GM19023 (cell line): ENCODE measurements around the gene SLX1B.
"Not testable (repeated sequence)": the region's sequence is repeated elsewhere in the genome, so short reads cannot be mapped to it uniquely, and the experiment has no call there.

Experiments
- ATAC-seq: cut with Tn5 transposase; IDR thresholded peaks from one replicate; pipeline ENCODE4 v1.9.1; 2021; ENCODE audit warnings: mild to moderate bottlenecking, moderate library complexity; ENCODE audit not compliant: unreplicated experiment

Gene SLX1B

DNA sequence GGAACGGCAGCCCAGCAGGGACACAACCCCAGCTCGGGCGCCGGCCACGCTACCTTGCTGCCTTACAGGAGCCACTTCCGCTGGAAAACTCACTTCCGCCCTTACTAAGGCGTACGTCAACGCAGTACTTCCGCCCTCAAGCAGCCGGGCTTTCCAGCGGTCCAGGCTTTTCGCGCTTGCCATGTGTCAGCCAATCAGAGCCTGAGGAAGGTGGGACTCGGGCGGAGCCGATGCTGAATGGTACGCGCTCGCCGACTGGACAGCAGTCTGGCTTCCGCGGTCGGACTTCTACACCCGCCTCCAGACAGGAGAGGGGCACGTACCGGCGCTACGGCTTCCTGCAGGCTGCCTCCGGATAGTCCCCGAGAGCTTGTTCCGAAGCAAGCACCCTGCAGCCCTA is at the start of gene SLX1B, which contains the start of gene BOLA2:
SLX1B (plus strand) TSS at position 265 of the 400 bp plus-strand sequence.
BOLA2 (minus strand) TSS at position 83 of the 400 bp plus-strand sequence. CDS start 98 bp downstream, outside the sequence.
- peak; percentile 90 for ATAC-seq

DNA sequence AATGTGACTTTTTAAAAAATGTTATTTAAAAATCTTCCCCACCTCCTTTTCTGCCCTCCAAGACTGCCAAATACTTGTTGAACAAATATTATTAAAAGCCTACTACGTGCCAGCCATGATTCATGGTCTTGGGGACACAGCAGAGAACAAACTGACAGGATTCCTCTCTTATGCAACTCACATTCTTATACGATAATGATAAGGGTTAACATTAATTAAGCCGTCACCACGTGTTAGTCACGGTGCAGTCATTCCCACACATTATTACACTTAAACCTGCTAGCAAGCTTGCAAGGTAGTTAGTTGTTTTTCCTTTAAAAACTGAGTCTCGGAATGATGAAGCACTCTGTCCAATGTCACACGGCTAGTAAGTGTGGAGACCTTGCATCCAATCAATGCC is 49.1 kb upstream of the SLX1B start:
- not testable (repeated sequence) for ATAC-seq

DNA sequence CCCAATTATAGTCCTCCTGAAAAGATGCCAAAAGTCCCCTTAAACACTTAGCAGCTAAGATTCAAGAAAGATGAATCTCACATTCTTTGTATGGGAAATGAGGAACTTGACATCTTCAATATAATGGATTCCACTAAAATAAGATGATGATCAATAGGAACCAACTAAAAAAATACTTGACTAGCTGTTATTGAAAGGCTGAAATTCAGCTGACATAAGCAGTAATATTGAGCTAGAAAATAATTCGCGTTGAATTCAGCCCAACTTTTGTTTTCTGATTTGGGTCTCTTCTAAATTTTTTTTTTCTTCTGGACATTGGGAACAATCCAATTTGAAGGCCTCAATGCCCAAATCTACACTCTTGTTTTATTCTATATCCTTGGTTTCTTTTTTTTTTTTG is 30.7 kb upstream of the SLX1B start:
- ATAC-seq = not testable (repeated sequence)

DNA sequence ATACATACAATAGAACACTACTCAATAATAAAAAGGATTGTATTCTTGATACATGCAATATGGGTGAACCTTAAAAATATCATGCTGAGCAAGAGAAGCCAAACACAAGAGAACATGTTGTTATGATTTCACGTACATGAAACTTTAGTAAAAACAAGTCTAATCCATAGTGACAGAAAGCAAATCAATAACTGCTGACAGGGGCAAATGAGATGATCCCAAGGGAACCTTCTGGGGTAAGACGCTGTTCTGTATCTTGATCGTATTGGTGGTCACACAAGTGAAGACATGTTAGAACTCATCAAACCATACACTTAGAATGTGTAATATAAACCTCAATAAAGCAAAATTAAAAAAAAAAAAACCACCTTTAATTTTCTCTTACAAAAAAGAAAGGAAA is 28.9 kb upstream of the SLX1B start:
- ATAC-seq = not testable (repeated sequence)

DNA sequence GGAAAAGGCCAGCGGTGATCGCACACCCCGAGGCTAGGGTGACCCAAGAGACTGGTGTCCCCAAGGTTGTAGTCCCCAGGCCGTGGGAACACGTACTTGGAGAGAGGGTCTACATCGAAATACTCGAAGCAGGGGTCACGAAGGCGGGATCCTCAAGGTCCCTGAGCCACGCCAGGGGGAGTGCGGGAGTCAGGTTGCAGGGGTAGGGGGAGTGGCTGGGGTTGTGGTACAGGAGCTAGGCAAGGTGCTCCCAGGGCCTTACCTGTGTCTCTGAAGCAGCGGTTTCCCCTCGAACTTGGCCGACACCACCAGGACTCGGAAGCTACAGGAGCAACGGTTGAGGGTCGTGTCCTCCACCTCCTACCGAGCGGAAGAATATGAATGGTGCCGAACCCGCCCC is 579 bp upstream of the SLX1B start:
- peak; percentile 9 for ATAC-seq

DNA sequence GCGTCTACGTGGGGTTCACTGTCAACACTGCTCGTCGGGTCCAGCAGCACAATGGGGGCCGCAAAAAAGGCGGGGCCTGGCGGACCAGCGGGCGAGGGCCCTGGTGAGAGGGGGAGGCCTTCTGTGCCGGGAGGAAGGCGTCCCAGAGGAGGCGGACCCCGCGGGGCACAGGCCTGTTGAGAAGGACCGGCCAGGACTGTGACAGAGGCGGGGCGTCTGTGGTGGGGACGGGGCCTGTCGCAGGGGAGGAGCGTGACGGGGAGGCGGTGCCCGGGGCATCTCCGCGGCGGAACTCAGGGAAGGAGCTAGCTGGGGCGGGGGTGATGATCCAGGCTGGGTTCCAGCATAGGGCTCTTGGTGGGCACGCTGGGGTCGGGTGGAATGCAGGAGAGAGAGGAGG is 495 bp downstream of the SLX1B start:
- peak; percentile 67 for ATAC-seq

DNA sequence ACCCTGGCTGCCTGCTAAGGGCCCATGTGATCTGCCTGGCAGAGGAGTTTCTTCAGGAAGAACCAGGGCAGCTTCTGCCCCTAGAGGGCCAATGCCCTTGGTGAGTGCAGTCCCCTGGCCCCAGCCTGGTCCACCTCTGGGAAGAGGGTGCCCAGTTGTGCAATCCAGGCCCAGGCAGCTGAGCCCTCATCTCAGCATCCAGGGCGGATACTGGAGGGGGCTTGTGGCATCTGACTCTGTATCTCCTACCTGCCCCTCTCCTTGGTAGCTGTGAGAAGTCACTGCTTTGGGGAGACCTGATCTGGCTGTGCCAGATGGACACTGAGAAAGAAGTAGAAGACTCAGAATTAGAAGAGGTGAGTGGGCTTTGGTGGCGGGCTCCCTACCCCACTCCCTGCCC is 3.3 kb downstream of the SLX1B start:
- ATAC-seq = not testable (repeated sequence)

DNA sequence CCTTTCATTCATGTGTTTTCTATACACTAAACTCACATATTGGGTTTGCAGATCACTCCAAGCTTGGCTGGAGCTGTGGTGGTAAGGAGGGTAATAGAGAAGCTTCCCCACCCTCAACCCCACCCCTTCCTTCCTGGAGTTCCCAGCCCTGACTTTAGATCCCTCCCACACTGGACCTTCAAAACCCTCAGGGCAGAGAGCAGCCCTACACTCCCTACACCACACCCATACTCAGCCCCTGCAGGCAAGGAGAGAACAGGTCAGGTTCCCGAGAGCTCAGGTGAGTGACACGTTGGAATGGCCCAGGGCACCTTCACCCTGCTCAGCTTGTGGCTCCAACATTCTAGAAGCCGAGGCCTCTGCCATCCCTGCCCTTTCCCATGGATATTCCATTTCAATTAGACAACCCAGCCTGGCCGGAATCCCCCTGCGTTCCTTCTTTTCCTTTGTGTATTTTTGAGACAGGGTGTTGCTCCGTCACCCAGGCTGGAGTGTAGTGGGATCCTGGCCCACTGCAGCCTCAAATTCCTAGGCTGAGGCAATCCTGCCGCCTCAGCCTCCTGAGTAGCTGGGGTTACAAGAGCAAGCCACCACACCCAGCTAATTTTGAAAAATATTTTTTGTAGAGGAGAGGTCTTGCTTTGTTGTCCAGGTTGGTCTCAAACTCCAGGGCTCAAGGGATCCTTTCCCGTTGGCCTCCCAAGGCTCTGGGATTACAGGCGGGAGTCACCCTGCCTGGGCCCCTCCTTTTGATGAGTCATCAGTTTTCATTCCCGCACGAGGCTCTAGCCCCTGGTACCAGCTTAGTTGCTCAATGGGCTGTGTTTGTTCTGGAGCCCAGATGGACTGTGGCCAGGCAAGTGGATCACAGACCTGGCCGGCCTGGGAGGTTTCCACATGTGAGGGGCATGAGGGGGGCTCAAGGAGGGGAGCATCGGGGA is 5.6 kb downstream of the SLX1B start, which contains the start of gene SULT1A4:
SULT1A4 (plus strand) TSS at position 208 of the 941 bp plus-strand sequence. CDS start 1,473 bp downstream, outside the sequence.
- not testable (repeated sequence) for ATAC-seq

DNA sequence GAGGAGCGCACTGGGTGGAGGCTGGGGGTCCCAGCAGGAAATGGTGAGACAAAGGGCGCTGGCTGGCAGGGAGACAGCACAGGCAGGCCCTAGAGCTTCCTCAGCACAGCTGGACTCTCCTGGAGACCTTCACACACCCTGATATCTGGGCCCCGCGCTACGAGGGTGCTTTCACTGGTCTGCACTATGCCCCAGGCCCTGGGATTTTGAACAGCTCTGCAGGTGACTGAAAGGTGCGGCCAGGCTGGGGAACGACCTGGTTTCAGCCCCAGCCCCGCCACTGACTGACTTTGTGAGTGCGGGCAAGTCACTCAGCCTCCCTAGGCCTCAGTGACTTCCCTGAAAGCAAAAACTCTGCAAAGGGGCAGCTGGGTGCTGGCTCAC is 6.3 kb downstream of the SLX1B start:
- ATAC-seq = not testable (repeated sequence)

DNA sequence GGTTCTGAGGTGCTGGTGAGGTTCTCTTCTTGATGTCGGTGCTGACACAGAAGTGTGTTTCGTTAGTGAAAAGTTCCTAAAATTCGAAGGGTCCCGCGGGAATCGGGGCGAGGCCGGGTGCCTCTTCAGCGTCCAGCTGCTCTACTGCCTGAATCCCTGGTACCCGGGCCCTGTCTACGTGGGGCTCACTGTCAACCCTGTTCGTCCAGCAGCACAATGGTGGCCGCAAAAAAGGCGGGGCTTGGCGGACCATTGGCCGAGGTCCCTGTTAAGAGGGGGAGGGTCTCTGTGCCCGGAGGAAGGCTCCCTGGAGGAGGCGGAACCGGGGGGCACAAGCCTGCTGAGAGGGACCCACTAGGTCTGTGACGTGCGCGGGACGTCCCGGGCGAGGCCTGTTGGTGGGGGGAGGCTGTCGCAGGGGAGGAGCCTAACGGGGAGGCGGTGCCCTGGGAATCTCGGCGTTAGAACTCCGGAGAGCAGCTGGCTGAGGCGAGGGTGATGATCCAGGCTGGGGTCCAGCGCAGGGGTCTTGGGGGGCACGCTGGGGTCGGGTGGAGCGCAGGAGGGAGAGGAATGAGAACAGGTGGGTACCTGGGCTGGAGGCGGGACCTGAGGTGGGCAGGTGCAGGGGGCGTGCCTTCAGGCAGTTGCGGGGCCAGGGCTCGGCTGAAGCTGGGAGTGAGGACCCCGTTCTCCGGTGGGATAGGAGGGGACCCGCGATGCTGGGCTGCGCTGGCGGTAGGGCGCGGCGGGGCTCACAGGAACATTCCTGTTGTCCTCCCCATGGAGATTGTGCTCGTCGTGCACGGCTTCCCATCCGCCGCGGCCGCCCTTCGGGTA is 11.9 kb downstream of the SLX1B start:
- ATAC-seq = not testable (repeated sequence)

DNA sequence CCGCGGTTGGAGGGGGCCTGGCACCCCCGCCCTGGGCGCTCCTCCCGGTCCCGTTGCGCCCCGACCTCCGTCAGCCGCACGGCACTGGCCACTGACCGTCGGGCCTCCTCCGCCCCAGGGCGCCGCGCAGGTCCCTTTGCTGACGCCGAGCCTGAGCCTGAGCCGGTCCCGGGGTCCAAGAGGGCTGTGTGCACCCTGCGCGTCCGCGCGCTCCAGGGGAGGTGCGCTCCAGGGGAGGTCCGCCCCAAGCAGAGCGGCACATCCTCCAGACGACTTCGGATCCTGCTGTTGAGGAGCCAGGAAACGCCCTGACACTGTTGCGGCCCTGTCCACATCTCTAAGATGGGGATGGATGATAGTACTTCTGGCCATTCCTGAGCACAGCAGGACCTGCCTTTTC is 12.6 kb downstream of the SLX1B start:
- ATAC-seq = not testable (repeated sequence)

DNA sequence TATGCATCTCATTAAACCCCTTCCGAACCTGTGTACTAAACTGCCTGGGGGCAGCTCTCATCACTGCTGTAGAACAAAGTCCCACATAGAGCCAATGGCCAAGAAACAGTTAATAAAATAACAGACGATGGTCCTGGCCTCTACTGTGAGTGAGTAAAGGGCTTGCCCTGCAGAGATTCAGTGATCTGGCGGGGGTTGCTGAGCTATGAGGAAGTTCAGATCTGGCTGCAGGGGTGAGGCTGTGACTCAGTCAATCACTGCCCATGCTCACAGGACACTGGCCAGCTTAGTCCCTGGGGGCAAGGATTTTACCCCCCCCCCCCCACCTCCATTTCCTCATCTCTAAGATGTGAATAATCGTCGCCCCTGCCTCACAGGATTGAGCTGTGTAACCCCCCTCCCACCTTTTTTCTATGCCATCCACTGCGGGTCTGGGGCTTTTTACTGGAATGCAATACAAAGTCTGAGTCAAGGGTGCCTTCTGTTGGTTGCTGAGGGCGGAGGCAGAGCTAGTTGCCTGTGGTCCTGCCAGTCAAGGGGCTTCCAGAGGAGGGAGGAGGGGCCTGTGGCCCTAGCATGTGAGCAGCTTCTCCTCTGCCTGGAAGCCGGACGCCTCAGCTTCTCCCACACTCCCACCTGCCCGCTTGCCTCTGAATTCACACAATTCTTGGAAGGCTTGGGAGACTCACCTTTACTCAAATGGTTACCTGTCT is 13.5 kb downstream of the SLX1B start:
- not testable (repeated sequence) for ATAC-seq

DNA sequence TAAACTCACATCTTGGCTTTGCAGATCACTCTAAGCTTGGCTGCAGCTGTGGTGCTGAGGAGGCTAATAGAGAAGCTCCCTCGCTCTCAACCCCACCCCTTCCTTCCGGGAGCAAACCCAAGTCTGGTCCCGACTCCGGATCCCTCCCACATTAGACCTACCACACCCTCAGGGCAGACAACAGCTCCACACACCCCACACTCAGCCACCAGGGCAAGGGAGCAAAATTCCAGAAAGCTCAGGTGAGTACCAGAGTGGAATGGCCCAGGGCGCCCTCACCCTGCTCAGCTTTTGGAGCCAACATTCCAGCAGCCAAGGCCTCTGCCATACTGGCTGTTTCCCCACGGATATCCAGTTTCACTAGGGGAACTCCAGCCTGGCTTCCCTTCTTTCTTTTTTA is 15.3 kb downstream of the SLX1B start:
- ATAC-seq = not testable (repeated sequence)

DNA sequence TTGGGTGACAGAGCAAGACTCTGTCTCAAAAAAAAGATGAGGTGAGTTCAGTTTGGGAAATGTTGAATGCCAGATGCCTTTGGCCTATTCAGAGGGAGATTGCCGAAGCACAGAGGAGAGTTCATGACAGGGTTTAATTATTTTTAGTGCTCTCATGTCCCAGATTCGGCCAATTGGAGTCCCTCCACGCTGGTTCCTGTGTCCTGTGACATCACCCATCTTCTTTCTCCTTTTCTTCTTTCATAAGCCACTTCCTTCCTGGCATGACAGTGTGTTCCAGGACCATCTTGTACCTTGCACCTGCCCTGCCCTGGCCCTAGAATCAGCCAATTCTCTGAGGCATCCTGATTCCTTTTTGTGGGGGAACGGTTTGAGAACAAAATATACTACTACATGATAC is 17.7 kb downstream of the SLX1B start:
- not testable (repeated sequence) for ATAC-seq

DNA sequence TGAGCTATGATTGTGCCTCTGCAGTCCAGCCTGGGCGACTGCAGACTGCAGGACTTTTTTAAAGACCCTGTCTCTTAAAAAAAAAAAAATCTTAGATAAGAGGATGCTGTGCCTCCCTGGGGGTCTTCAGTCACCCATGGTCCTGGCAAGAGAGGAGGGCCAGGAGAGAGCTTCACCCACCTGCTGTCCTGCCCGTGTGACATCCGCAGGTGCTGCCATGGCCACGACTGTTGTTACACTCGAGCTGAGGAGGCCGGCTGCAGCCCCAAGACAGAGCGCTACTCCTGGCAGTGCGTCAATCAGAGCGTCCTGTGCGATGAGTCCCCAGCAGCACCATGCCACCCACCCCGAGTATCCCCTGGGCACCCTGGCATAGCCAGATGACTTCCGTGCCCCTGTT is 27.9 kb downstream of the SLX1B start:
- not testable (repeated sequence) for ATAC-seq

DNA sequence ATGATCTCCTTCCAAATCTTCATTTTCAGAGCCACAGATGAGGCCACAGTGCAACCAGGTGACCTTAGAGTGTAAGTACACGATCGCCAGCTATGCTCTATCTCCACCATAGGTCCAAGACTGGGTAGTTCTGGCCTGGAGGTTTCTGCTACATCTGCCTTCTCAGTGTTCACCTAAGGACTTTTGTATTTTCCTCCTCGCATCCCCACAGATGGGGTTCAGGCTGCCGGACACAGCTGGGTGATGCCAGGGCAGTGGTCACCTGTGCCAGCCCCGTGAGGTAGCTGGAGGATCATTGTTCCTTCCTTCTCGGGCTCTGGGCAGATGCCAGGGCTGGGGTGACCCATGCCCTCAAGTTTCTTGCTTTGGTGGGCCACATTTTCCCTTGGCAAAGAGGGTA is 52.0 kb downstream of the SLX1B start, which contains the start of gene NPIPB12:
NPIPB12 (minus strand) TSS at position 101 of the 400 bp plus-strand sequence.
- not testable (repeated sequence) for ATAC-seq
